HCT116 (cell line): ENCODE results near the gene VMP1.

ENCODE experiments used
- POLR2AphosphoS5 ChIP-seq: IDR thresholded peaks from 2 replicates; pipeline ENCODE4 v1.6.1; 2011; ENCODE audit warnings: mild to moderate bottlenecking, low read depth, low read length, moderate library complexity
- TF ChIP-seq, protein P1 (sequence below), 3 experiments: fragments of 200-600 bp in 1 of 3; sonication (generic) in 1 of 3; IDR thresholded peaks in 2 of 3; conservative IDR thresholded peaks in 1 of 3; 2 replicates each; pipeline ENCODE4 v1.5.1; 2012 to 2017; ENCODE audit warnings: low read depth in 2 of 3, low read length in 2 of 3, antibody characterized with exemption in 1 of 3, borderline replicate concordance in 1 of 3, control low read depth in 1 of 3, mild to moderate bottlenecking in 1 of 3, mixed read lengths in 1 of 3, mixed run types in 1 of 3, moderate library complexity in 1 of 3; ENCODE audit not compliant: insufficient read depth in 1 of 3

- TF ChIP-seq, protein P1, sequence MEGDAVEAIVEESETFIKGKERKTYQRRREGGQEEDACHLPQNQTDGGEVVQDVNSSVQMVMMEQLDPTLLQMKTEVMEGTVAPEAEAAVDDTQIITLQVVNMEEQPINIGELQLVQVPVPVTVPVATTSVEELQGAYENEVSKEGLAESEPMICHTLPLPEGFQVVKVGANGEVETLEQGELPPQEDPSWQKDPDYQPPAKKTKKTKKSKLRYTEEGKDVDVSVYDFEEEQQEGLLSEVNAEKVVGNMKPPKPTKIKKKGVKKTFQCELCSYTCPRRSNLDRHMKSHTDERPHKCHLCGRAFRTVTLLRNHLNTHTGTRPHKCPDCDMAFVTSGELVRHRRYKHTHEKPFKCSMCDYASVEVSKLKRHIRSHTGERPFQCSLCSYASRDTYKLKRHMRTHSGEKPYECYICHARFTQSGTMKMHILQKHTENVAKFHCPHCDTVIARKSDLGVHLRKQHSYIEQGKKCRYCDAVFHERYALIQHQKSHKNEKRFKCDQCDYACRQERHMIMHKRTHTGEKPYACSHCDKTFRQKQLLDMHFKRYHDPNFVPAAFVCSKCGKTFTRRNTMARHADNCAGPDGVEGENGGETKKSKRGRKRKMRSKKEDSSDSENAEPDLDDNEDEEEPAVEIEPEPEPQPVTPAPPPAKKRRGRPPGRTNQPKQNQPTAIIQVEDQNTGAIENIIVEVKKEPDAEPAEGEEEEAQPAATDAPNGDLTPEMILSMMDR (IDR thresholded peaks at IDR 0.05 in 2 of 3, conservative IDR thresholded peaks at IDR 0.05 in 1 of 3; ENCODE audit: borderline replicate concordance in 1 of 3, insufficient read depth in 1 of 3, low read depth in 2 of 3, low read length in 2 of 3), result no peak
- TF ChIP-seq POLR2AphosphoS5, result no peak
These were observed 45.0 kb downstream of the VMP1 start for GRCh38 chr17:59752446-59752845.
